Thoracic aorta (tissue), 2 donors: ENCODE results near the gene DYSF. TPM values are rescaled to one million over a fixed set of nuclear protein-coding genes. Genes with fewer than 3 reads are reported as not detected.
A peak's percentile ranks its signal among the peaks of the same experiment; 100 is the strongest.

Experiments used
- ATAC-seq: fragments of 150-250 bp; one replicate; pipeline ENCODE4 v1.8.0; 2017; ENCODE audit warnings: low read depth; ENCODE audit not compliant: insufficient number of reproducible peaks, low FRiP score
- DNase-seq: peaks from one replicate; pipeline ENCODE4 v3.0.0-alpha.2; 2020; ENCODE audit warnings: low spot score
- H3K27ac ChIP-seq, 2 donors: fragments of 200-600 bp; sonication (generic); 1 replicate in 1 of 2; 2 replicates in 1 of 2; pipeline ENCODE4 v1.5.1; 2016; ENCODE audit warnings: mild to moderate bottlenecking in 2 of 2, moderate library complexity in 2 of 2
- H3K27me3 ChIP-seq: fragments of 200-600 bp; sonication (generic); replicated peaks from 2 replicates; pipeline ENCODE4 v1.6.0; 2016; ENCODE audit warnings: mild to moderate bottlenecking; ENCODE audit not compliant: insufficient read depth
- H3K36me3 ChIP-seq: fragments of 200-600 bp; sonication (generic); one replicate; pipeline ENCODE4 v1.5.1; 2016
- H3K4me1 ChIP-seq, 2 donors: fragments of 200-600 bp; sonication (generic); 1 replicate in 1 of 2; 2 replicates in 1 of 2; pipeline versions ENCODE4 v1.5.1 to v1.6.0; 2016; ENCODE audit warnings: low read depth in 2 of 2, mild to moderate bottlenecking in 1 of 2; ENCODE audit not compliant: control insufficient read depth in 1 of 2
- H3K4me3 ChIP-seq: fragments of 200-600 bp; sonication (generic); 2 replicates; pipeline ENCODE4 v1.5.1; 2016; ENCODE audit warnings: mild to moderate bottlenecking
- H3K9me3 ChIP-seq: fragments of 200-600 bp; sonication (generic); 2 replicates; pipeline ENCODE4 v1.5.1; 2016
- total RNA-seq, 2 donors: library from RNA; depleted of rRNA; stranded (reverse); fragments of >200 nt; gene quantifications; one replicate each; pipeline versions ENCODE4 v1.1.0 to v1.2.3, GENCODE V29; 2016
- TF ChIP-seq, protein P1 (sequence below): fragments of 200-600 bp; sonication (generic); IDR thresholded peaks from one replicate; pipeline ENCODE4 v1.5.1; 2019; ENCODE audit warnings: antibody characterized with exemption

Gene DYSF
- total RNA-seq, 2 donors from 2014 or later = 13.0 to 15.2 TPM

DNA sequence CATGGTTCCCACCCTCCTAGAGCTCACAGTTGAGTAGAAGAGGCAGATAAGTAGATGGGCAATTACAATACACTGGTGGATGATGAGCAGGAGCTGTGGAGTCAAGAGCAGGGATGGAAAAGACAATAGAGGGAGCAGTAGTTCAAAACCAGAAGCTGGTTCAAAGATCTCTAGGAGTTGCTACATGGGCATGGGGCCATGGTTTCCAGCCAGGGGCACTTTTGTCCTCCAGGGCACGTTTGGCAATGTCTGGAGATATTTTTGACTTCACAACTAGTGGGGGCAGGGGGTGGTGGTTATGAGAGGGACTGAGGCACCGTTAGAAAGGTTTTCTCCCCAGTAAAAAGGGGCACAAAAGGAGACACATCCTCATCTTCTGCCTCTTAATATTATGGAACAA lies 236.0 kb downstream of the DYSF start:
- peaks cover 4 to 39% of the 10 kb centered on the region in 2 donors for H3K4me1 ChIP-seq
- H3K27ac ChIP-seq = no peak overlapping the region
- no peak for DNase-seq
- H3K27me3 ChIP-seq = no peaks in the 10 kb centered on the region
- no peaks in the 10 kb centered on the region for H3K36me3 ChIP-seq
- ATAC-seq = no peak
- TF ChIP-seq, protein P1, sequence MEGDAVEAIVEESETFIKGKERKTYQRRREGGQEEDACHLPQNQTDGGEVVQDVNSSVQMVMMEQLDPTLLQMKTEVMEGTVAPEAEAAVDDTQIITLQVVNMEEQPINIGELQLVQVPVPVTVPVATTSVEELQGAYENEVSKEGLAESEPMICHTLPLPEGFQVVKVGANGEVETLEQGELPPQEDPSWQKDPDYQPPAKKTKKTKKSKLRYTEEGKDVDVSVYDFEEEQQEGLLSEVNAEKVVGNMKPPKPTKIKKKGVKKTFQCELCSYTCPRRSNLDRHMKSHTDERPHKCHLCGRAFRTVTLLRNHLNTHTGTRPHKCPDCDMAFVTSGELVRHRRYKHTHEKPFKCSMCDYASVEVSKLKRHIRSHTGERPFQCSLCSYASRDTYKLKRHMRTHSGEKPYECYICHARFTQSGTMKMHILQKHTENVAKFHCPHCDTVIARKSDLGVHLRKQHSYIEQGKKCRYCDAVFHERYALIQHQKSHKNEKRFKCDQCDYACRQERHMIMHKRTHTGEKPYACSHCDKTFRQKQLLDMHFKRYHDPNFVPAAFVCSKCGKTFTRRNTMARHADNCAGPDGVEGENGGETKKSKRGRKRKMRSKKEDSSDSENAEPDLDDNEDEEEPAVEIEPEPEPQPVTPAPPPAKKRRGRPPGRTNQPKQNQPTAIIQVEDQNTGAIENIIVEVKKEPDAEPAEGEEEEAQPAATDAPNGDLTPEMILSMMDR = no peak
- no peak overlapping the region for H3K4me3 ChIP-seq
- no peaks in the 10 kb centered on the region for H3K9me3 ChIP-seq

DNA sequence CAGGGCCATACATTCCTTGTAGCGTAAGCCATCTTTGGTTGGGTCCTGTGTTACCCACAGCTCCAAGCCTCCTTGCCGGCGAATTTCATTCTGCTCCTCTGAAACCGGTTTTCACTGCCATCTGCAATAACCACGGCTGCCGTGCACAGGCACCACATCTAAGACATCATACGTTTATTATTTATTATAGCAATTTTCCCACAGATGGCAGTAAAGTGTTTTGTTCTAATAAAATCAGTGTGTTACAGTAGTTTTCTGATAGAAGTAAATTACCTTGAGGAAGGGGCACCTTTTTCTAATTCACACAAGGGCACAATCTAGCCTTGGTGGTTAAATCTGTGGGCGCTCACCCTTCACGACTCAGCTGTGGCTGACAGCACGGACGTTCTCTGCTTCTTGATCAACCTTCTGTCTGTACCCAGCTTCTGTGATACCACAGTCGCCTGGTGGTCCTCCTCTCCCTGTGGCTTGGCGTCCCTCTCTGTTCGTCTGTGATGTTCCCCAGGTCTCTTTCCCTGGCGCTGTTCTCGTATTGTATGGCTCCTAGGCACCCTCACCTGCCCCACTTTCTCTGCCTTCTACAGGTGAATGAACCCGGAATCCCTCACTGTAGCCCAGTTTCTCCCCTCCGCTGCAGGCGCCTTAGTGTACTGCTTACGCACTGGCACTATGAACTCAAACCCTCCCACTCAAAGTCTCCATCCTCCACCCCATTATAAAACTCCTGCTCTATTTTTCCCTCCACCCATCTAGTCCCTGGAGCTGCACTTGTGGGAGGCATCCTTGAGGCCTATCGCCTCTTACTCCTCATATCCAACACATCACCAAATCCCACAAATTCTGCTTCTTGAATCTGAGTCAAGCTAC lies 236.8 kb downstream of the DYSF start:
- DNase-seq (no peak), ATAC-seq (no peak)
- Histone ChIP-seq H3K36me3 (no peaks in the 10 kb centered on the region), H3K4me1 (peaks cover 2 to 30% of the 10 kb centered on the region in 2 donors), H3K9me3 (no peaks in the 10 kb centered on the region), H3K27me3 (no peaks in the 10 kb centered on the region), H3K4me3 (no peak overlapping the region), H3K27ac (no peak overlapping the region)
- TF ChIP-seq, protein P1 = no peak

DNA sequence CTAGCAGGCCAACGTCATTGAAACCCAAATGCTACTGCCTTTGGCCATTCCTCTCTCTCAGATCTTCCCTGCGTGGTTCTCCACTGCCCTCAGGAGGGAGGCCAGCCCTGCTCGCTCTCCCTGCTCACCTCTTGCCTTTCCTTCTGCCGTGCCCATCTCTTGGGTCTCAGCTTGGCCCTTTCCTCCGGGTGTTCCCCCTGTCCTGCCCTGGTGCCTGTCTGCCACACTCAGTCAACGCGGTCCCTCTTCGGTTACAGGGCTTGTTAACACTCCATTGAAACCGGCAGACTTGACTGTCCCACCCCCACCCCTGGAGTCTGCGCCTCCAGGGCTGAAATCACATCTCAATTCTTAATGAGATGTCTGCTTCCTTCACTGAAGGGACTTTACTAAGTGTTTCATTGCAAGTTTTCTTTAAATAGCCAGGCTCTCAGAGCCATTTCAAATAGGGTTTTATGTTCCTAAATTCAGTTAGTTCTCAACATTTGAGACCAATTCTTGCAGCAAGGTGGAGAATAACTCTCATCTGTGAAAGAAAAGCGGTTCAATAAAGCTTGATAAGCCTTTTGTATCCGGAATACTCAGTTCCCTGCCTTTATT lies 237.6 kb downstream of the DYSF start:
- ATAC-seq = no peak
- TF ChIP-seq, protein P1 = no peak
- no peaks in the 10 kb centered on the region for H3K36me3 ChIP-seq
- H3K27ac ChIP-seq = no peak overlapping the region
- no peaks in the 10 kb centered on the region for H3K9me3 ChIP-seq
- H3K27me3 ChIP-seq = no peaks in the 10 kb centered on the region
- no peak for DNase-seq
- H3K4me3 ChIP-seq = no peak overlapping the region
- H3K4me1 ChIP-seq = peaks cover 0 to 23% of the 10 kb centered on the region in 2 donors

DNA sequence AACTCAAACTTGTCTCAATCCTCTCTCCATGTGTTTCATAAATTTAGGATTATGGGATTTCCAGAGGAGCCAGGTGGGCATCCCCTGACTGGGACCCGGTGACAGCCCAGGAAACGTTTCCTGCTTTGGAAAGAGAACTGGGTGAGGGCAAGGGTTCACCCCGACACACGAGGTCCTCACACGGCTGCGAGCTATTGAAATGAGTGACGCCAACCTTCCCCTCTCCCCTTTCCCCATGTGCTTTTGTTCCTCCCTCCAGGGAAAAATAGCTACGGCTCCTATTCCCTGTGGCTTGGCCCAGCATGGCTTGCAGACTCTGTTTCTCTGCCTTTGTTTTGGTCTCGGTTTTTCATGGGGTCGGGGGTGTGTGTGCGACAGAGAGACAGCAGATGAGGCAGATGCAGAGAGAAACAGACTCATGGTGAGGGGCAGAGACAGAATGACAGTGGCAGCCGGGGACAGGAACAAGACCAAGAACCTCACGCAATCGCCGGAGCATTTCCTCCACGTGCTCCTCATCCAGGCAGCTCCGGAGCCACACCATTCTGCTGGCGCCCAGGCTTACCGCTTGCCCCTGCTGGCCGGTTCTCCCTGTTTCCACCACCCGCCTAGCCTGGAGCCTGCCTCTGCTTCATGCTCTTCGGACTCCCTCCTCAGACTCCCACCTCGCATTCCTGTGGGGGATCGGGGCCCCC lies 238.5 kb downstream of the DYSF start:
- DNase-seq = no peak

More for the DNA sequence above, 238.5 kb downstream of the DYSF start:
- ATAC-seq = no peak
- Histone ChIP-seq H3K27ac (peak overlapping the region in 1 of 2 donors; percentile 24), H3K4me3 (no peak overlapping the region), H3K36me3 (no peaks in the 10 kb centered on the region), H3K27me3 (no peaks in the 10 kb centered on the region), H3K4me1 (peaks cover 0 to 25% of the 10 kb centered on the region in 2 donors), H3K9me3 (no peaks in the 10 kb centered on the region)
- TF ChIP-seq, protein P1 = no peak
